ENCODE measurements around the gene RAP1A.
"Not testable (repeated sequence)": the region's sequence is repeated elsewhere in the genome, so short reads cannot be mapped to it uniquely, and the experiment has no call there.

RAP1A gene

GRCh38 chr1:111738436-111739193 is 119.0 kb downstream of the RAP1A start:
- DNase-seq = no peak

- DNase-seq = peak; percentile 82 to 91
Measured at GRCh38 chr1:111739194-111739924, 119.8 kb downstream of the RAP1A start, which contains the start of gene INKA2. Gene INKA2, minus strand, starts transcription at chr1:111739395. Its CDS starts 153 bp downstream, at chr1:111739242.

- no peak for DNase-seq
Measured at GRCh38 chr1:111739925-111740765, 120.6 kb downstream of the RAP1A start.

GRCh38 chr1:111742292-111742691 is 122.7 kb downstream of the RAP1A start:
- not testable (repeated sequence) for DNase-seq

- no peak for DNase-seq
Measured at GRCh38 chr1:111742938-111743549, 123.5 kb downstream of the RAP1A start.

- no peak for DNase-seq
Measured at GRCh38 chr1:111743679-111744101, 124.1 kb downstream of the RAP1A start.

- no peak for DNase-seq
Measured at GRCh38 chr1:111745675-111746613, 126.4 kb downstream of the RAP1A start.

GRCh38 chr1:111746614-111746999 is 127.0 kb downstream of the RAP1A start:
- DNase-seq = no peak

- DNase-seq = peak; percentile 59 to 90
Measured at GRCh38 chr1:111747282-111747734, 127.7 kb downstream of the RAP1A start.

- DNase-seq = no peak
Measured at GRCh38 chr1:111747947-111748346, 128.4 kb downstream of the RAP1A start.

GRCh38 chr1:111749628-111750027 is 130.0 kb downstream of the RAP1A start:
- no peak for DNase-seq

GRCh38 chr1:111750856-111751255 is 131.3 kb downstream of the RAP1A start:
- no peak for DNase-seq

GRCh38 chr1:111751906-111752575 is 132.5 kb downstream of the RAP1A start:
- no peak for DNase-seq

GRCh38 chr1:111754984-111755330 is 135.4 kb downstream of the RAP1A start:
- no peak for DNase-seq

- peak; percentile 96 to 97 for DNase-seq
Measured at GRCh38 chr1:111755331-111756123, 135.9 kb downstream of the RAP1A start, which contains the start of gene DDX20. Gene DDX20, plus strand, starts transcription at chr1:111755901. Its CDS starts 24 bp downstream, at chr1:111755925.

- no peak for DNase-seq
Measured at GRCh38 chr1:111756124-111756513, 136.5 kb downstream of the RAP1A start.

GRCh38 chr1:111758373-111758772 is 138.8 kb downstream of the RAP1A start:
- peak; percentile 14 to 28 for DNase-seq

- DNase-seq = no peak
Measured at GRCh38 chr1:111761717-111762116, 142.1 kb downstream of the RAP1A start.

GRCh38 chr1:111762332-111762731 is 142.7 kb downstream of the RAP1A start:
- DNase-seq = no peak
